ENCODE measurements around the gene B3GALNT2.

B3GALNT2 gene

DNA sequence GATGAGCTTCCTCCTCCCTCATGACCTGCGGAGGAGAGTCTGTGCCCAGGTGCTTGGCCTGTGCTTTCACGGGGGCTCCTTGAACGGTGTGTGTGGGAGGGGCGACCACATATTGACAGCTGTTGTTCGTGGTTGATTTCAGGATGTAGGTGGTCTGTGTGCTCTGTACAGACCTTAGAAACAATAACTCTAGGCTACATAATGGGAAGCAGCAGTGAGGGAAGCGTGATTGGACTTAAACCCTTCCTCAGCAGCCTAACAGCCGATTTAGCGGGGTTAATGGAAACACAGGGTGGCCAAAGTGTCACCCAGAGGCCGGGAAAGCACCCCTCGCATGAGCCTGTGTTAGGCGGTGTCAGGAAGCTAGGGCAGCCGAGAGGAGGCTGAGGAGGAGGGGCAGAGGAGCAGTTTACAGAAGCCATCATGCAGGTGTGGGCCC is 81.0 kb downstream of the B3GALNT2 start:
- peaks cover 0 to 19% of the 10 kb centered on the region in 2 experiments; a peak in 2 of 3 replicates for H3K36me3 ChIP-seq (ENCODE audit: control insufficient read depth in 2 of 2, insufficient read depth in 1 of 2, low read length in 2 of 2)
- no peak overlapping the region for H3K27ac ChIP-seq (ENCODE audit: extremely low read depth, low read depth, low read length)
- no peak overlapping the region for H3K4me3 ChIP-seq (ENCODE audit: low read depth, low read length)
- ChIA-PET CTCF (interaction anchor here (0.6 to 7.0 kb wide), 2 partner anchors 7 to 549 kb away, joined by 3 to 58 read pairs; no protein-coding TSS in a partner anchor), POLR2A (interaction anchor here (0.6 kb wide), 1 partner anchor 9 kb away, joined by 3 read pairs; no protein-coding TSS in a partner anchor)
- TF ChIP-seq HOXD13 (CRISPR knock-in tag; IDR thresholded peaks at IDR 0.05; ENCODE audit: borderline replicate concordance) (no peak), OSR2 (tag by site-specific recombination; IDR thresholded peaks at IDR 0.05) (no peak), ZNF558 (tag by site-specific recombination; IDR thresholded peaks at IDR 0.05) (no peak), ZNF785 (tag by site-specific recombination; IDR thresholded peaks at IDR 0.05) (no peak), EGR2 (tag by site-specific recombination; IDR thresholded peaks at IDR 0.05; ENCODE audit: low read depth) (peak; percentile 89), ZFHX2 (tag by site-specific recombination; conservative IDR thresholded peaks at IDR 0.05) (peak; percentile 82), ZNF571 (tag by site-specific recombination; IDR thresholded peaks at IDR 0.05) (no peak), ZNF621 (tag by site-specific recombination; IDR thresholded peaks at IDR 0.05) (no peak), PRDM1 (tag by site-specific recombination; IDR thresholded peaks at IDR 0.05) (no peak), ZNF843 (tag by site-specific recombination; IDR thresholded peaks at IDR 0.05) (no peak), ZNF341 (tag by site-specific recombination; IDR thresholded peaks at IDR 0.05; ENCODE audit: low read depth) (no peak)
- TF ChIP-seq, protein P1, sequence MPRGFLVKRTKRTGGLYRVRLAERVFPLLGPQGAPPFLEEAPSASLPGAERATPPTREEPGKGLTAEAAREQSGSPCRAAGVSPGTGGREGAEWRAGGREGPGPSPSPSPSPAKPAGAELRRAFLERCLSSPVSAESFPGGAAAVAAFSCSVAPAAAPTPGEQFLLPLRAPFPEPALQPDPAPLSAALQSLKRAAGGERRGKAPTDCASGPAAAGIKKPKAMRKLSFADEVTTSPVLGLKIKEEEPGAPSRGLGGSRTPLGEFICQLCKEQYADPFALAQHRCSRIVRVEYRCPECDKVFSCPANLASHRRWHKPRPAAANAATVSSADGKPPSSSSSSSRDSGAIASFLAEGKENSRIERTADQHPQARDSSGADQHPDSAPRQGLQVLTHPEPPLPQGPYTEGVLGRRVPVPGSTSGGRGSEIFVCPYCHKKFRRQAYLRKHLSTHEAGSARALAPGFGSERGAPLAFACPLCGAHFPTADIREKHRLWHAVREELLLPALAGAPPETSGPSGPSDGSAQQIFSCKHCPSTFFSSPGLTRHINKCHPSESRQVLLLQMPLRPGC (tag by site-specific recombination; IDR thresholded peaks at IDR 0.05), result no peak
- H3K4me1 ChIP-seq (ENCODE audit: control insufficient read depth, insufficient read depth, low read length), result no peaks in the 10 kb centered on the region
- H3K9me3 ChIP-seq (ENCODE audit: control insufficient read depth, insufficient read depth, low read depth, low read length), result no peaks in the 10 kb centered on the region

DNA sequence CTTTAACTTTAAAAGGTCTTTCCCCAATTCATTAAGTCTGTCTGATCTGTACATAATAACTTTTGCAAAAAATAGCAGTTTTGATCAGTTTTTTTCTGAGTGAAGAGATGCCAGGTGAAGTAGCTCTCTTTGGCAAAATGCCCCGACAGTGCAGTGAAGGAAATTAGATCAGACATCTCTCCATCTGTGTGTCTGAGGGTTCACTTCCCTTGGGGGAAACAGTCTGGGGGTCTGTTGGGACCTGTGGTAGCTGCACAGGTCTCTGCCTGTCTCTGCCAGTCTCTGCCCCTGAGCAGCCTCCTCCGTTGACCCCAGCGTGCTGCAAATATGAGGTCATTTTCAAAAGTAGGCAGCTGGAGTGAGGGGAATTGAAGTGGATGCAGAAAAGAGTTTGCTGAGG is 82.5 kb downstream of the B3GALNT2 start:
- Histone ChIP-seq H3K36me3 (ENCODE audit: control insufficient read depth in 2 of 2, insufficient read depth in 1 of 2, low read length in 2 of 2) (peaks cover 0 to 17% of the 10 kb centered on the region in 2 experiments; a peak in 2 of 3 replicates), H3K27ac (ENCODE audit: extremely low read depth, low read depth, low read length) (no peak overlapping the region), H3K9me3 (ENCODE audit: control insufficient read depth, insufficient read depth, low read depth, low read length) (no peaks in the 10 kb centered on the region), H3K4me3 (ENCODE audit: low read depth, low read length) (no peak overlapping the region), H3K4me1 (ENCODE audit: control insufficient read depth, insufficient read depth, low read length) (no peaks in the 10 kb centered on the region)
- 0 out of 2 replicates have a peak, but pooled peaks have one; percentile 35 for TF ChIP-seq ZNF10 (tag by site-specific recombination; IDR thresholded peaks at IDR 0.05)
- no peak for TF ChIP-seq ZNF366 (tag by site-specific recombination; conservative IDR thresholded peaks at IDR 0.05)
- TF ChIP-seq, protein P2, sequence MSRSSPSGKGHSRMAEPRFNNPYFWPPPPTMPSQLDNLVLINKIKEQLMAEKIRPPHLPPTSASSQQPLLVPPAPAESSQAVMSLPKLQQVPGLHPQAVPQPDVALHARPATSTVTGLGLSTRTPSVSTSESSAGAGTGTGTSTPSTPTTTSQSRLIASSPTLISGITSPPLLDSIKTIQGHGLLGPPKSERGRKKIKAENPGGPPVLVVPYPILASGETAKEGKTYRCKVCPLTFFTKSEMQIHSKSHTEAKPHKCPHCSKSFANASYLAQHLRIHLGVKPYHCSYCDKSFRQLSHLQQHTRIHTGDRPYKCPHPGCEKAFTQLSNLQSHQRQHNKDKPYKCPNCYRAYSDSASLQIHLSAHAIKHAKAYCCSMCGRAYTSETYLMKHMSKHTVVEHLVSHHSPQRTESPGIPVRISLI (tag by site-specific recombination; IDR thresholded peaks at IDR 0.05), result 0 out of 2 replicates have a peak, but pooled peaks have one; percentile 40
- TF ChIP-seq ZNF394 (tag by site-specific recombination; IDR thresholded peaks at IDR 0.05; ENCODE audit: borderline replicate concordance), result 0 out of 2 replicates have a peak, but pooled peaks have one; percentile 37
- CTCF ChIA-PET, result interaction anchor here (0.6 to 0.9 kb wide), 4 partner anchors 92 to 1590 kb away, joined by 3 to 6 read pairs (median 4); no protein-coding TSS in a partner anchor
- POLR2A ChIA-PET, result interaction anchor here (0.6 kb wide), 1 partner anchor 83 kb away, joined by 3 read pairs; the partner anchor contains the start of gene B3GALNT2

DNA sequence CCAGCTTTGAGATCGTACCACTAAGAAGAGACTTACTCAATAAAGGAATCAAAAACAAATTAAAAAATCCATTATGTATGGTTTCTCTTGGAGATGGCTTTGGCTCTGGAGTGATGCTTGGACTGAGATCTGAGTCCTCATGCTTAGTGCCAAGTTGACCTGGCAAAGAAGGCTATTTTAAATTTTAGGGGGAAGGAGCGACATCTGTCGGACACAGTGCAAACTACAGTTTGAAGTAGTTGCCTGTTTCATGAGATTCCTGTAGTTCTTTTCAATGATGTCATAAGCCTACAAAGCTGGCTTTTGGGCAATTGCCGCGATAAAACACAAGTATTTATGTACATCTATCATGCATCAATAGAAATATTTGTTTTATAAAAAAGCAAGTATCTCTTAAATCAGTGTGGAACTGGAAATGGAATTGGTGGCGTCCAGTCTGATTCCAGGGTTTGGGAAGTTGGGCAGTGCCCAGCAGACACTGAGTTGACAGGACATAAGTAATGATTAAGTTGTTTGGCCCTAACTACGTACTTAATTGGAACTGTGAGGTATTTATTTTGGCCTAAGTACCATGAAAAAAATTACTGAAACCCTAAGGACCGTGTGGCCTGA is 87.1 kb downstream of the B3GALNT2 start:
- H3K27ac ChIP-seq (ENCODE audit: extremely low read depth, low read depth, low read length), result no peak overlapping the region
- no peak overlapping the region for H3K4me3 ChIP-seq (ENCODE audit: low read depth, low read length)
- ChIA-PET POLR2A (interaction anchor here (0.5 to 2.0 kb wide), 7 partner anchors 50 to 313 kb away, joined by 3 to 11 read pairs (median 4); partner anchors contain the start of genes ARID4B, B3GALNT2, GGPS1 and TBCE), CTCF (interaction anchor here (0.6 to 3.7 kb wide), 84 partner anchors 8 to 1862 kb away, joined by 3 to 67 read pairs (median 4); partner anchors contain the start of genes ARID4B, GGPS1 and TBCE)
- H3K4me1 ChIP-seq (ENCODE audit: control insufficient read depth, insufficient read depth, low read length), result no peaks in the 10 kb centered on the region
- H3K9me3 ChIP-seq (ENCODE audit: control insufficient read depth, insufficient read depth, low read depth, low read length), result no peaks in the 10 kb centered on the region
- peaks cover 13 to 31% of the 10 kb centered on the region in 2 experiments for H3K36me3 ChIP-seq (ENCODE audit: control insufficient read depth in 2 of 2, insufficient read depth in 1 of 2, low read length in 2 of 2)
- TF ChIP-seq ZNF837 (tag by site-specific recombination; IDR thresholded peaks at IDR 0.05), result no peak
- TF ChIP-seq, protein P3, sequence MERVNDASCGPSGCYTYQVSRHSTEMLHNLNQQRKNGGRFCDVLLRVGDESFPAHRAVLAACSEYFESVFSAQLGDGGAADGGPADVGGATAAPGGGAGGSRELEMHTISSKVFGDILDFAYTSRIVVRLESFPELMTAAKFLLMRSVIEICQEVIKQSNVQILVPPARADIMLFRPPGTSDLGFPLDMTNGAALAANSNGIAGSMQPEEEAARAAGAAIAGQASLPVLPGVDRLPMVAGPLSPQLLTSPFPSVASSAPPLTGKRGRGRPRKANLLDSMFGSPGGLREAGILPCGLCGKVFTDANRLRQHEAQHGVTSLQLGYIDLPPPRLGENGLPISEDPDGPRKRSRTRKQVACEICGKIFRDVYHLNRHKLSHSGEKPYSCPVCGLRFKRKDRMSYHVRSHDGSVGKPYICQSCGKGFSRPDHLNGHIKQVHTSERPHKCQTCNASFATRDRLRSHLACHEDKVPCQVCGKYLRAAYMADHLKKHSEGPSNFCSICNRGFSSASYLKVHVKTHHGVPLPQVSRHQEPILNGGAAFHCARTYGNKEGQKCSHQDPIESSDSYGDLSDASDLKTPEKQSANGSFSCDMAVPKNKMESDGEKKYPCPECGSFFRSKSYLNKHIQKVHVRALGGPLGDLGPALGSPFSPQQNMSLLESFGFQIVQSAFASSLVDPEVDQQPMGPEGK (tag by site-specific recombination; IDR thresholded peaks at IDR 0.05), result no peak
- no peak for TF ChIP-seq SCRT2 (tag by site-specific recombination; IDR thresholded peaks at IDR 0.05)
- TF ChIP-seq, protein P4, sequence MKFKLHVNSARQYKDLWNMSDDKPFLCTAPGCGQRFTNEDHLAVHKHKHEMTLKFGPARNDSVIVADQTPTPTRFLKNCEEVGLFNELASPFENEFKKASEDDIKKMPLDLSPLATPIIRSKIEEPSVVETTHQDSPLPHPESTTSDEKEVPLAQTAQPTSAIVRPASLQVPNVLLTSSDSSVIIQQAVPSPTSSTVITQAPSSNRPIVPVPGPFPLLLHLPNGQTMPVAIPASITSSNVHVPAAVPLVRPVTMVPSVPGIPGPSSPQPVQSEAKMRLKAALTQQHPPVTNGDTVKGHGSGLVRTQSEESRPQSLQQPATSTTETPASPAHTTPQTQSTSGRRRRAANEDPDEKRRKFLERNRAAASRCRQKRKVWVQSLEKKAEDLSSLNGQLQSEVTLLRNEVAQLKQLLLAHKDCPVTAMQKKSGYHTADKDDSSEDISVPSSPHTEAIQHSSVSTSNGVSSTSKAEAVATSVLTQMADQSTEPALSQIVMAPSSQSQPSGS (tag by site-specific recombination; IDR thresholded peaks at IDR 0.05; ENCODE audit: low read depth), result peak; percentile 97
- TF ChIP-seq SETDB1 (IDR thresholded peaks at IDR 0.05; ENCODE audit: insufficient read length, low read length), result no peak
- TF ChIP-seq, protein P5, sequence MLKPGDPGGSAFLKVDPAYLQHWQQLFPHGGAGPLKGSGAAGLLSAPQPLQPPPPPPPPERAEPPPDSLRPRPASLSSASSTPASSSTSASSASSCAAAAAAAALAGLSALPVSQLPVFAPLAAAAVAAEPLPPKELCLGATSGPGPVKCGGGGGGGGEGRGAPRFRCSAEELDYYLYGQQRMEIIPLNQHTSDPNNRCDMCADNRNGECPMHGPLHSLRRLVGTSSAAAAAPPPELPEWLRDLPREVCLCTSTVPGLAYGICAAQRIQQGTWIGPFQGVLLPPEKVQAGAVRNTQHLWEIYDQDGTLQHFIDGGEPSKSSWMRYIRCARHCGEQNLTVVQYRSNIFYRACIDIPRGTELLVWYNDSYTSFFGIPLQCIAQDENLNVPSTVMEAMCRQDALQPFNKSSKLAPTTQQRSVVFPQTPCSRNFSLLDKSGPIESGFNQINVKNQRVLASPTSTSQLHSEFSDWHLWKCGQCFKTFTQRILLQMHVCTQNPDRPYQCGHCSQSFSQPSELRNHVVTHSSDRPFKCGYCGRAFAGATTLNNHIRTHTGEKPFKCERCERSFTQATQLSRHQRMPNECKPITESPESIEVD (tag by site-specific recombination; IDR thresholded peaks at IDR 0.05), result no peak
- no peak for TF ChIP-seq ZNF677 (tag by site-specific recombination; IDR thresholded peaks at IDR 0.05)
